Neural progenitor cell (in vitro differentiated cells): ENCODE measurements around the gene GATC.

Experiments
- EZH2 ChIP-seq: fragments of 200-600 bp; sonication (generic); IDR thresholded peaks from 2 replicates; pipeline ENCODE4 v1.6.1; 2017; ENCODE audit warnings: antibody characterized with exemption, mild to moderate bottlenecking, moderate library complexity
- TF ChIP-seq, protein P1 (sequence below): fragments of 200-600 bp; sonication (generic); IDR thresholded peaks from 2 replicates; pipeline ENCODE4 v1.5.1; 2017; ENCODE audit warnings: antibody characterized with exemption, mild to moderate bottlenecking

DNA sequence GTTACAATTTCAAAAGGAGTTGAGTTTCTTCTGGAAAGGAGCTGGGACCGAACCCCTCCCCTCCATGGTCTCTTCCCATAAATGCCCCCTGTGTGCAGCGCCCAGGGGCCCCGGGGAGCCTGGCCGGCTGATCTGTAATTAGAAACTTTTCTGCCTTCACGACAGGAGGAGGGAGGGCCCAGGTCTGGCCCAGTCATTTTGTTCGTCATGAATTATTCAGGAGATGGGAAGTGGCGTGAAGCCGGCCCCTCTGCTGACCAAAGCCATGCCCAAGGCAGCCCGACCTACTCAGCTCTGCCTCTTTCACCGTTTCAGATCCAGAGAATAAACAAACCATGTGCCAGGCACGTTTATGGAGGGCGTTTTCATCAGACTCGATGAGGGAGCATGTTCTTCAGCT is 44.0 kb upstream of the GATC start:
- no peak for TF ChIP-seq EZH2
- TF ChIP-seq, protein P1, sequence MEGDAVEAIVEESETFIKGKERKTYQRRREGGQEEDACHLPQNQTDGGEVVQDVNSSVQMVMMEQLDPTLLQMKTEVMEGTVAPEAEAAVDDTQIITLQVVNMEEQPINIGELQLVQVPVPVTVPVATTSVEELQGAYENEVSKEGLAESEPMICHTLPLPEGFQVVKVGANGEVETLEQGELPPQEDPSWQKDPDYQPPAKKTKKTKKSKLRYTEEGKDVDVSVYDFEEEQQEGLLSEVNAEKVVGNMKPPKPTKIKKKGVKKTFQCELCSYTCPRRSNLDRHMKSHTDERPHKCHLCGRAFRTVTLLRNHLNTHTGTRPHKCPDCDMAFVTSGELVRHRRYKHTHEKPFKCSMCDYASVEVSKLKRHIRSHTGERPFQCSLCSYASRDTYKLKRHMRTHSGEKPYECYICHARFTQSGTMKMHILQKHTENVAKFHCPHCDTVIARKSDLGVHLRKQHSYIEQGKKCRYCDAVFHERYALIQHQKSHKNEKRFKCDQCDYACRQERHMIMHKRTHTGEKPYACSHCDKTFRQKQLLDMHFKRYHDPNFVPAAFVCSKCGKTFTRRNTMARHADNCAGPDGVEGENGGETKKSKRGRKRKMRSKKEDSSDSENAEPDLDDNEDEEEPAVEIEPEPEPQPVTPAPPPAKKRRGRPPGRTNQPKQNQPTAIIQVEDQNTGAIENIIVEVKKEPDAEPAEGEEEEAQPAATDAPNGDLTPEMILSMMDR: no peak
